ENCODE measurements around the gene PCDHGA1. TPM values are rescaled to one million over a fixed set of nuclear protein-coding genes. Genes with fewer than 3 reads are reported as not detected.
"Not testable (repeated sequence)": the region's sequence is repeated elsewhere in the genome, so short reads cannot be mapped to it uniquely, and the experiment has no call there.

The PCDHGA1 gene
- total RNA-seq, 1 experiment from 2014 or later, result 0.61 TPM

GRCh38 chr5:141346017-141346416 lies 15.7 kb downstream of the PCDHGA1 start:
- DNase-seq (ENCODE audit: low spot score), result not testable (repeated sequence)

GRCh38 chr5:141349917-141350619 lies 19.8 kb downstream of the PCDHGA1 start, which contains the start of gene PCDHGB1:
PCDHGB1 (plus strand) TSS chr5:141350099; CDS start chr5:141350261, 162 bp downstream.
- DNase-seq (ENCODE audit: low spot score), result peak; percentile 42

- DNase-seq (ENCODE audit: low spot score), result no peak
These were observed 21.3 kb downstream of the PCDHGA1 start for GRCh38 chr5:141351591-141351990.

GRCh38 chr5:141354900-141355469 lies 24.7 kb downstream of the PCDHGA1 start, which contains the start of gene PCDHGA4:
PCDHGA4 (plus strand) TSS chr5:141355021; CDS start chr5:141355108, 87 bp downstream.
- DNase-seq (ENCODE audit: low spot score), result peak; percentile 14

- no peak for DNase-seq (ENCODE audit: low spot score)
These were observed 25.3 kb downstream of the PCDHGA1 start for GRCh38 chr5:141355641-141356040.

GRCh38 chr5:141356133-141356532 lies 25.8 kb downstream of the PCDHGA1 start:
- DNase-seq (ENCODE audit: low spot score), result no peak

- DNase-seq (ENCODE audit: low spot score), result no peak
These were observed 26.6 kb downstream of the PCDHGA1 start for GRCh38 chr5:141356950-141357349.

GRCh38 chr5:141359790-141360426 lies 29.6 kb downstream of the PCDHGA1 start, which contains the start of gene PCDHGB2:
PCDHGB2 (plus strand) TSS chr5:141359994; CDS start chr5:141360136, 142 bp downstream.
- peak; percentile 40 for DNase-seq (ENCODE audit: low spot score)

- DNase-seq (ENCODE audit: low spot score), result no peak
These were observed 30.4 kb downstream of the PCDHGA1 start for GRCh38 chr5:141360685-141361084.

GRCh38 chr5:141362719-141363118 lies 32.4 kb downstream of the PCDHGA1 start:
- DNase-seq (ENCODE audit: low spot score), result no peak

- DNase-seq (ENCODE audit: low spot score), result no peak
These were observed 33.8 kb downstream of the PCDHGA1 start, which contains the start of gene PCDHGA5 for GRCh38 chr5:141363952-141364660. PCDHGA5 (plus strand) TSS chr5:141364162; CDS start chr5:141364331, 169 bp downstream.

GRCh38 chr5:141366016-141366896 lies 35.9 kb downstream of the PCDHGA1 start:
- DNase-seq (ENCODE audit: low spot score), result no peak

GRCh38 chr5:141369994-141370848 lies 39.9 kb downstream of the PCDHGA1 start, which contains the start of gene PCDHGB3:
PCDHGB3 (plus strand) TSS chr5:141370242; CDS start chr5:141370395, 153 bp downstream.
- peak; percentile 43 for DNase-seq (ENCODE audit: low spot score)

GRCh38 chr5:141371572-141372475 lies 41.5 kb downstream of the PCDHGA1 start:
- DNase-seq (ENCODE audit: low spot score), result no peak

- DNase-seq (ENCODE audit: low spot score), result peak; percentile 22
These were observed 43.5 kb downstream of the PCDHGA1 start, which contains the start of gene PCDHGA6 for GRCh38 chr5:141373673-141374317. PCDHGA6 (plus strand) TSS chr5:141373891; CDS start chr5:141374084, 193 bp downstream.

GRCh38 chr5:141374627-141375026 lies 44.3 kb downstream of the PCDHGA1 start:
- DNase-seq (ENCODE audit: low spot score), result no peak

GRCh38 chr5:141375444-141376155 lies 45.3 kb downstream of the PCDHGA1 start:
- DNase-seq (ENCODE audit: low spot score), result not testable (repeated sequence)
